Germinal center (tissue), 1 donor: ENCODE results near the gene CPNE4.
"Not testable (repeated sequence)": the region's sequence is repeated elsewhere in the genome, so short reads cannot be mapped to it uniquely, and the experiment has no call there.

ENCODE experiments used
- DNase-seq: peaks from one replicate; pipeline ENCODE4 v3.0.0; 2012; ENCODE audit warnings: mixed read lengths, low spot score

Gene CPNE4

DNA sequence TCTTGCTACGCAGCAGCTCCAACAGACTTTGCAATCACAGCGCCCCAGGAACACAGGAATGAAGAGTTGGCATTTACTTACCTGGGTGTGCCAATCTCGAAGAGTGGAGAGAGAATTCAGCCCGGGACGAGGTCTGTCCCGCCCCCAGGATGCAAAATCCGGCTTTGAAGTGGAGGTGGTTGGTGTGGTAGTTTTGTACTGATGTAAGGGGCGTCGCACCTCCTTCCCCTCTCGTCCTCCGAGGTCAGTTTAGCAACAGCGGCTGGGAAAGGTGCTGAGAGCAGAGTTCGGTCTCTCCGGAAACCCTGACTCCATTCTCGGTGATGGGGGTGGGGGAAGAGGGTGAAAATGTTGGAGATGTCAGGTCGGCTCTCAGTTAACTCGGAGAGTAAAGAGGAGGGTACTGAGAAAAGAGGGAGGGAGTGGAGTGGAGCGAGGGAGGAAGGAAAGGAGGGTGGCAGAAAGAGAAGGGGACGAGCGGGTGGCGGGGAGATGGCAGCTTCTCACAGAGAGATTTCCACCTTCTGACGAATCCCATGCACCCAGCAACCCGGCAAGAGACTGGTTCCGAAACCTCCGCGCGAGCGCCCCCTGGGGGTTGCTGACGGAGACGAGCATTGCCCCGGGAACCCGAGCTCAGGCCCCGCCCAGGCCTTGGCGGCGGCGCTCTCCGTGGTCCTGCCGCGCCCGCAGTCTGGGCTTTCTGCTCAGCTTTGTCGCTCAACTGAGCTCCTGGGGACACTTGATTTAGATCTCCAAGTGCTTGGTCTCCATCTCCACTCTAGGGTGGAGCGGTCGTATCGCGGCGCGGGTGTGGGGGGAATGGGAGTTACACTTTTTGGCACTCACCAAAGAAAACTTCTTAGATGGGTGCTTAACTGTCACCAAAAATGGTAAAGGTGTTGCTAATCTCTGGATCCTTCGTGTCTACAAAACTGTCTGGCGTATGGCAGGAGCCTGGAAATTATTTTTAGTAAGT, at the start of gene CPNE4:
Gene CPNE4, minus strand, starts transcription at position 529 of the 979 bp plus-strand sequence.
- DNase-seq: peak; percentile 85

DNA sequence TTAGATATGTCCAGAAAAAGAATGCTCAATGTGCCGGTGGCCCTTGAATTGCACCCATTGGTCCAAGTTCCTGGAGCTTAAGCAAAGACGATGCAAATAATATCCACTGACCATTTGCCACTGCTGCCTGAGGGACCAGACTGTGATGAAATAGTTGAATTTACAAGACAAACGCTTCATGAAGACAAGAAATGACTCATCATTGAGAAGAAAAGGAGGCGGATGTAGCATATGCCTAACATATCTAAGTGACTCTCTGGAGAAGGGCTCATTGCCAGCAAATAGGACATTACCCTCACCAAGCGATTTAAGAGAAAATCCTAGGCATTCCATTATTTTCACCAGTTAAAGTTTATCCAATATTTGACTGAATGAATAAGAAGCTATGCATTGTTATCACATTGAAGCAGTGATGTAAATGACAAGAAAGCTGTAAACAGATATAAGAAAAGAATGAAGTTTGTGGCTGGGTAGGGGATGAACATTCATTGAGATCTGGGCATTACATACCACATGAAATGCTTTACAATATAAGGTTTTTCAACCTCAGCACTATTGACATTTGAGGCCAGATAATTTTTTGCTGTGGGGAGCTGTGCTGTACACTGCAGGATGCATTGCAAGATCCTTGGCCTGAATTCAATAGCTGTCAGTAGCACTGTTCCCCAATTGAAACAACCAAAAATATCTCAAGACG, 48.9 kb upstream of the CPNE4 start:
- DNase-seq: no peak

DNA sequence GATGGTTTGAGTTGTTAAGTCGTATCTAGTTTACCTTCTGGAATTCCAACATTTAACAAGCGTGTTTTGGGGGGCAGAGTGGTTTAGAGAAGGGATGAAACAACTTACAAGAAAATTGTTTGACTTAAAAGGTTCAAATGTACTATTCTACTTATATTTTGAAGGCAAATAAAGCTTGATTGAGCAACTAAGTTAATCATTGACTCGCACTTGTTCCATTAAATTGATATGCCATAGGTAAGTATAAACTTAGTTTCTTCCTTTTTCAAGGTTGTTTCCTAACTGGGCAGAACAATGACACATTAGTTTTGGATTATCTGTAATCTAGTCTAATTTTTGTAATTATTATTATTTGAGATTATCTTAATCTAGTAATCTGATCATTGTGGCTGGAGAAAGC, 48.3 kb upstream of the CPNE4 start:
- DNase-seq: no peak

GRCh38 chr3:132079147-132079546, 44.3 kb upstream of the CPNE4 start:
- DNase-seq: no peak

DNA sequence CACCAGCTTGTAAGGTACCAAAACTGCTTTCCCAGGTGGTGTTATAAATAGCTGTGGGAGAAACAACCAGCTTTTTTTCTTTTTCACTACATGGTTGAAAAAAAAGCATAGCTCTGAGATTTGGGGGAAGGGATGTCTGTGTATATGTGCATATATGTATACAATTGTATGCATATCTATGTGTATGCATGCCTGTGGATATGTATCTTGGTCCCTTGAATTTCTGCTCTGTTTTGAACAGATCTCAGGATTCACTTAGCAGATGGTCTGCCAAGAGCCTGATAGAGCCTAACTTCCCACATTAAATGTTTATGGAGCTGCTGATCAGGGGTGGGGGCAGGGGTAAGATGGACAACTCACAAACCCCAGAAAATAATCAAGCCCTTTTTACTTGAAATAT, 39.0 kb upstream of the CPNE4 start:
- DNase-seq: no peak

GRCh38 chr3:132071043-132071442, 36.2 kb upstream of the CPNE4 start:
- DNase-seq: no peak

DNA sequence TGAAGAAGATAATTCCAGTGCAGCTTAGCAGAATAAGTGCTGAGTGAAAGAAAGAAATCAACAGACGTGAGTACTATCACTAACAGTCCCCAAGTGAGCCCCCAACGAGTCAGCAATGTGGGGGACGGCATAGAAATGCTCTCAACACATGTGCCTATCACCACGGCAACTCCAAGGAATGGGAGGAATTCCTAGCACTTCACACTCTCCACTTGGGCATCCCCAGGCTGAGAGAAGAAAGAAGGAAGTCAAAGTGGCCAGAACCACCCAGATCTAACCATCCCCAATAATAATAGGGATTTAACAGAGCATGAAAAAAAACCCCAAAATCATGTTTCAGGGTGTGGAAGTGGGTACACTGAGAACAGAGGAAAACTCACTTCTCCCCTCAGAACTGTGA, 29.3 kb upstream of the CPNE4 start:
- no peak for DNase-seq

DNA sequence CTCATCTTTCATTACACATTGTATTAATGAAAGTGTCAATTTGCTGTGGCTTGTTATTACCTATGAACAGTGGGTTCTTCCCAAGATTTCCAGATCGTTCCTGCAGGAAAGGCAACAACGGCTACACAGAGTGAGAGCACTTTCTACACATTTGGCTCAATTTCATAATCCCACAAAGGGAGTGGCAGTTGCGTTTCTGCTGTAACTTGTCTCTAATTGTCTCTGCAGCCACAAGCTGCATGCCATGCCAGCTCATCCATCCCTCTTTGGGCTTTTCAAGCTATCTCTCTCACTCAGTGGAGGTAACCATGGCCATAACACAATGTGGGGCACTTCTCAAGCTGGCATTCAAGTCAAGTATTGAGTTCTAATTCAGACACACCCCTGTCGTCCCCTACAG, 27.7 kb upstream of the CPNE4 start:
- no peak for DNase-seq

GRCh38 chr3:132055872-132056271, 21.1 kb upstream of the CPNE4 start:
- DNase-seq: no peak

DNA sequence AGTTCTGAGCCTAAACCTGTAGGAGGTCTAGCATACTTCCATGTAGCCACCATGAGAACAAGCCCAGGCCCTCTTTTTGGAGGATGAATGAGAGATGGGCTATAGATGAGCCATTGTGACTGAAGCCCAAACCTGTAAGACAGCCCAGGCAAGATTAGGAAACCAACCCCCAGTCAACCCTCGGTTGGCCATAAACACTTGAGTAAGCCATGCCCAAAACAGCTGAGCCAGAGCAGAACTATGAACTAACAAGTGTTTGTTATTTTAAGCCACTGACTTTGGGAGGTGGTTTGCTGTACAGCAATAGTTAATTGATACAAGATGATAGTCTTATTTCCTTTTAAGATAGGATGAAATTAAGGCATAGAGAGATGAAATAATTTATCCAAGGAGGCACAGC, 12.4 kb upstream of the CPNE4 start:
- no peak for DNase-seq

DNA sequence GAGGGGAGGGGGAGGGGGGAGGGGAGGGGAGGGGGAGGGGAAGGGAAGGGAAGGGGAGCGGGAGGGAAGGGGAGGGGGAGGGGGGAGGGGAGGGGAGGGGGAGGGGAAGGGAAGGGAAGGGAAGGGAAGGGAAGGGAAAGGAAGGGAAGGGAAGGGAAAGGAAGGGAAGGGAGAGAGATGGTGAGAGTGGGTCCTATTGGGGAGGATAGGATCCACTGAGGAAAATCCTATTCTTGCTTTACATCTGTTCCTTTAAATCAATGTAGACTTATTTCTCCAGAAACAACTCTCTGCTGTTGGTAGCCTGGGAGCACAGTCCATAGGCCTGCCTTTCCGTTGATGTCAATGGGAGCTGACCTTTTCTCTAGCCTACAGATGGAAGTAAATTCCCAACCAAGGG, 10.1 kb upstream of the CPNE4 start:
- not testable (repeated sequence) for DNase-seq

GRCh38 chr3:132042681-132043080, 7.9 kb upstream of the CPNE4 start:
- no peak for DNase-seq

DNA sequence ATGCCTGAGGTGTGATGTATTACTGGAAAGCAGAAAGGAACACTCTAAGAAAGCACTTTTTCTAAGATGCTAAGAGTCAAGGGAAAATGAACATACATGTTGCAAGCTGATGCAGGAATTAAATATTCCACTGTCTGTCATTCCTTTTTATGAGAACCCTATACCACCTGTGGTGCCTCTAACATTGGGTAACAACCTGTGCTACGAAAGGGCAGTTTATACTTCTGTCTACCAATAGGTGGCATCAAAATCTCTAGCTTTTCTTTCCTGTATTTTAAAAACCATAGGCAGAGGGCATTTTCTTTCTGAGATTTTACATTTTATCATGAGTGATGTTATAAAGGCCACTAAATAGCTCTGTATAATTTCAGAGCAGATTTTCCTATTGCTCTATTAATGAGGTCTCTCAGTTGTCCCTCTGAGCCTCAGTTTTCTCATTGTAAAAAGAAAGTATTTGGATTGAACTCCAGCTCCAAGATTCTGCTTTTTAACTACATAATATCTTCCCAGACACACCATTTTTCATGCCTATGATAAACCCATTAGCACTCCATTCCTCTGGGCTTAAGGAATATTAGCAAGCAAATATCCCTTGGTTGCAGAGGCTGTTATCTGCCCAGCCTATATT, 3.5 kb upstream of the CPNE4 start:
- DNase-seq: no peak

DNA sequence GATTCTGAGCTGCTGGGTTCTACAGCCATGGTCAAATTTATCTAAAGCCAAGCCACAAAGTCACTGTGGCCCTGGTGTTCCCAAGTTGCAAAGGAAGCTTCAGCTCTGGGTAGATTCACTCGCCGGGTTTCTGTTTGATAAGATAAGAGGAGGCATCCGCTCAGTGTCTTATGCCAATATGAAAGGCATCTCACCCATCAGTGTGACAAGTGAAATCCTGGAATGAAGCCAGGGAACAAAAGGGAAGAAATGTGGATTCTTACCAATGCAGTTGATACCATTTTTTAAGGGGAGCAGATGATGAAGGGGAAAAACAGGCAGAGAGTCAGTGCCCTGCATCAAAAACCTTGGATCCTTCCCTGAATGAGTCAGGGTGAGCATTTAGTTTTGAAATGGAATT, 2.8 kb upstream of the CPNE4 start:
- no peak for DNase-seq

DNA sequence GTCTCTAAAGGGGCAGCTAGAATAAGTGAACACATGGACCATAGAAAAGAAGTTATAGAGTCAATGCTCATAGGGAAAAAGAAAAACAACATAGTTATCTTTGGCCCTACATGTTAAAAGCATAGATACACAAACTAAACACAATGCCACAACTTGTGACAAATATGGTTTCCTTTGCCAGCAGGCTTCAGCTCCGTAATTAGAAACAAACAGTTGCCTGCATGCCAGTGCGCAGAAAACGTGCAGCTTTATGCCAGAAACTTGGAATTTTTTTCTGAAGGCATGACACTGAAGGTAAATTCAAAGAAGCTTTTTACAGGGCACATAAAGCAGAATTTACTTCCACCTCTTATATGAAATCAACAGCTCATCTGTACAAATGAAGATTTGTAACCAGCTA, 2.2 kb upstream of the CPNE4 start:
- DNase-seq: no peak

GRCh38 chr3:132034097-132034485, 723 bp downstream of the CPNE4 start:
- DNase-seq: no peak

- DNase-seq: no peak
These were observed 1.3 kb downstream of the CPNE4 start for GRCh38 chr3:132033471-132033870.

DNA sequence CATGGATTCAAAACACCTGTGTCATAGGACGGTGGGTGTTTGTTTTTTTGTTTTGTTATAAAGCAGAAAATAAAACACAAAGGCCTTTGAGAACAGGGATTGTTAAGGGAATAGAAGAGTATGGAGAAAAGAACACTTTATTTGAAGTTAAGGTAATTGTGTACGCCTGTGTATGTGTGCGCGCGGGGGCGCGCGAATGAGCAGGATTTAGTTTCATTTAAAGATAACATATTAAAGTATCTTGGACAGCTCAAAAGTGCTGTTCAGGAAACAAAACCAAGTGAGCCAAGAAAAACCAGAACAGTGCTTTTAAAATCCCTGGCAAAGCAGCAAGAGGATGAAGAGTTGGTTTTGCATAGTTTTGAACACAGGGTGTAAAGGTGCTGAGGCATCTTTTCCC, 1.9 kb downstream of the CPNE4 start:
- DNase-seq: no peak

DNA sequence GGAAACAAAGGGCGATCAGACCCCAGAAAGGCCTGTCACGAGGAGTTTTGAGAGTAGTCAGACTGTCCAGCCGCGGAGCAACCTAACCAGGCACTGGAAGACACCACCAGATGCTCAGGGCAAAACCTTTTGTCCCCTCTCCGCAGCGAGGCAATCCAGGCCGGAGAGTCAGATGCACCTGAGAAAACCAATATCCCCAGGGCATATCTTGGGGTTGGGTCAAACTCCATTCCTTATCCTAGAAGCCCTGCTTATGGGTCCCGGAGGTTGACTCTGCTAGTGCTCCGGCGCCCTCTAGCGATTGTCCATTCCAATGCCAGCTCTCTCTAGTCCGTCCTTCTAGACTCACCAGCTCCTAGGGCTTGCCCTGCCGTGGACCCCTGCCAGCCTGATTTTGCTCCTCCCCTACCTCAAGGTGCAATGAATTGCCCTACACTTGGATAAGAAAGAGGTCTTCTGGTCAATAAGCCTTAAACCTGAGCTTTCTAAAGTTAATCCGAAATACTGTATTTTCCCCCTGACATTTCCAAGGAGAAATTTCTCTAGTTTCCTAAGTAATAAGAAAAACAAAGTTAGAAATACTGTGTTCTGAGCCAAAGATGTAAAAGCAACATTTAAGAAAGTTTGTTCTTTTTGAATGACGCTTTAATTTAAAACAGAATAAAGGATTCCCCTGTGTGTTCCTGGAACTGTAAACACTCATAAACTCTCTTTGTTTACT, 5.5 kb downstream of the CPNE4 start:
- peak; percentile 50 for DNase-seq

DNA sequence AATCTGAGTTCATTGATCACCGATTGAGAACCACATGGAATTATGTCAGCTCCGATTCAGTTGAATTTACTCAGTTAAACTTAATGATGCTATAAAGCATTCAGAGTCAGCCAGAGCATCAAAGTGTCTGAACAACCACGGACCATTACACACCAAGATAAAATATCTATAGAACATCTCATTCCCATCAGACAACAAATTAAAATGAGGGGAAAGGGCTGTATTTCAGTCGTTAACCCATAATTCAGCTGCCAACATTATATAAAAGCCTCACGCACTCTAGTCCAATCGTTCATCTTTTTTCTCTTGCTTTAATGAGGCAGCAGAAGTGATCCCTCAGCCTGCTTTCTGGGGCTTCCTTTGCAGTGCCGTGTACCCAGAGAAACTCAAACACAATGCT, 11.9 kb downstream of the CPNE4 start:
- DNase-seq: no peak

DNA sequence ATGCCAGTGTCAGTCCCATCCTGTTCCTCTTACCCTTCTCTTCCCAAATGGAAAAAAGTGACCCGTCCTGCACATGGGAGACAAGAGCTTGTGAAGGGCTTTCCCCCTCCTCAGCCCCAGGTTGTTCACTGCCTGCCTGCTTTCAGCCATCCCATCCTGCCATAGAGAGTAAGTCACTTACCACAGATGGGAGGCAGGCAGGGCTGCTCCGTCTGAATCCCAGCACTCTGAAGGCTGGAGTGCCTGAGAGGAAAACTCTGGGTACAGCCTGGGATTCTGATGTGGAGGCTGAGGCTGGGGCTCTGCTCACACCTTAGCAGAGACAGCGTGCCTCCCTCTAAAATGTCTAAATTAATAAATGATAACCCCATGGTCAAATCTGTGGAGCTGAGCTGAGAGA, 14.8 kb downstream of the CPNE4 start:
- DNase-seq: no peak

DNA sequence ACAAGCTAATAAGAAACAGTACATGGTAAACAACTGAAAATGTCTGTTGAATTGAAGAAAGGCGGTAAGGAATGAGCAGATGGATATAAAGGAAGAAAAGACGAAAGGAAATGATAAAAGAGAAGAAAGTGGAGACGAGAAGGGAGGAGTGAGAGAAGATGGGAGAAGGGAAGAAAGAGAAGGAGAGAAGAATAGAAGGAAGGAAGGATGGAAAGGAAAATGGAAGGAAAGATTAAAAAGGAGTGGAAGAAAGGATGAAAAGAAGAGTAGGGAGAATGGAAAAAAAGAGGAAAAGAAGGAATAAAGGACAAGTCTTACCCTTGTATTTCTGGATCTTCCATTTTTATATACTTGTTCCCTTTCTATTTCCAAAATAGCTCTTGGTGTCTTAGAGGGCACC, 17.7 kb downstream of the CPNE4 start:
- no peak for DNase-seq
